Measurements from ENCODE around the gene FLYWCH2.

FLYWCH2 gene

DNA sequence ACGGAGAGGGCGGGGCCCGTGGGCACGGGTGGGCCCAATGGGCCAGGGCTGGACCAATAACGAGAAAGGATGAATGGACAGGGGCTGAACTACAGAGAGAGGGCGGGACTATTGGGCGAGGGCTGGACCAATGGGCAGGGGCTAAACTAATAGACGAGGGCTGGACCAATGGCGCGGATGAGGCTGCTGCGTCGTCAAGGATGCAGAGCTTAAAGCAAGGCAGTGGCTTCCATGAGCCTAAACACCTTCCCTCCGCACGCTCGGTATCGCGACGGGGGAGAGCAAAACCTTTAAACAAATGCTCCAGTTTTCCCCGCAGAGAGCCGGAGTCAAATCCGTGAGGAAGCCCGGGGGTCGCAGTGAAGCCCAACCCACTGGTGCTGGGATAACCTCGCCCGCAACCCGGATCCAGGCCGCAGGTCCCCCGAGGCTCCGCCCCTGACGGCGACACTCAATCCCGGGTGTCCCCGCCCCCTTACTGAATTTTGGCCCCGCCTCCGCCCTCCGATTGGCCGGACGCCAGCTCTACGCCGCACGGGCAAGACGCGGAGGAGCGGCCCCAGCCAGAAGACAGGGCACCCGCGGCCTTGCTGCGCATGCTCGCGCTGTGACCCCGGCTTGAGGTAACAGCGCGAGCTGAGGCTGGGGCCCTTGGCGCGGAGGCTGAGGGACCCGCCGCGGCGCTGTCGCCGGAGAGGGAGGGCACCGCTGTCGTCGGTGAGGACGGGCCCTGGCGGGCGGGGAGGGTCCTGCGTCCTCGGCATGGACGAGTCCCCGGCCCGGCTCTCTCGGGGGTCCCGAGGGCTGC, at the start of gene FLYWCH2:
FLYWCH2 (plus strand) TSS at position 566 of the 808 bp plus-strand sequence. CDS start 13,235 bp downstream, outside the sequence.
- peak within 1 kb of the TSS; percentile 94 for H3K4me3 ChIP-seq (ENCODE audit: insufficient read depth, low read length, poor library complexity, severe bottlenecking)
- H3K9me2 ChIP-seq (replicated peaks; ENCODE audit: insufficient read depth, low read length): no peaks in the 10 kb centered on the region
- H3K79me2 ChIP-seq (ENCODE audit: insufficient read depth, low read length): peaks cover 4% of the 10 kb centered on the region; the same call in 1 of the 2 replicates
- peak within 1 kb of the TSS; percentile 89 for H3K9ac ChIP-seq (ENCODE audit: low read length)
- H3K27ac ChIP-seq (ENCODE audit: low read depth, low read length): no peak within 1 kb of the TSS
- H3K36me3 ChIP-seq (ENCODE audit: low read length): no peaks in the 10 kb centered on the region
- no peaks in the 10 kb centered on the region for H3F3A ChIP-seq (ENCODE audit: insufficient read depth)
- H3K9me3 ChIP-seq (ENCODE audit: insufficient read depth, low read length): peaks cover 10% of the 10 kb centered on the region
- H3K27me3 ChIP-seq (ENCODE audit: low read length): no peaks in the 10 kb centered on the region
- peak within 1 kb of the TSS; percentile 91 for H2AFZ ChIP-seq (ENCODE audit: low read depth, low read length, severe bottlenecking)
- H3K4me2 ChIP-seq (ENCODE audit: low read depth, low read length, poor library complexity, severe bottlenecking): peak within 1 kb of the TSS; percentile 82
- TF ChIP-seq EZH2phosphoT487 (conservative IDR thresholded peaks at IDR 0.05; ENCODE audit: low read length) (no peak), CTCF (IDR thresholded peaks at IDR 0.05; ENCODE audit: insufficient read depth, low read length, poor library complexity, severe bottlenecking) (no peak)
- no peaks in the 10 kb centered on the region for H4K20me1 ChIP-seq (ENCODE audit: low read depth, low read length)

DNA sequence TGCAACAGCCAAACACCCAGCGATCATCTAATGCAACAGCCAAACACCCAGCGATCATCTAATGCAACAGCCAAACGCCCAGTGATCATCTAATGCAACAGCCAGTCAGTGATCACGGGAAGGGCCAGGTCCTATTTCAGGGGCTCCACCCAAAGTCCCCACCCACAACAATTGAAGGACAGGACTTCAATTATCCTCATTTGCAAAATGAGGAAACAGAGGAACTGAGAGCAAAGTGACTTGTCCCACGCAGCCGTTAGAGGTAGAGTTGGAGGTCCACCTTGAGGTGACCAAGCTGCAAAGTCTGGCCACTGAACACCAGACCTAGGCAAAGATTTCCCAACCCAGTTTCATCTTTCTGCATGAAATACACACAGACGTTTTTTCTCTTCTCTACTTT, 49.2 kb upstream of the FLYWCH2 start:
- Histone ChIP-seq H2AFZ (ENCODE audit: low read depth, low read length, severe bottlenecking) (no peak overlapping the region), H4K20me1 (ENCODE audit: low read depth, low read length) (no peaks in the 10 kb centered on the region), H3K4me2 (ENCODE audit: low read depth, low read length, poor library complexity, severe bottlenecking) (no peak overlapping the region), H3F3A (ENCODE audit: insufficient read depth) (no peaks in the 10 kb centered on the region), H3K9ac (ENCODE audit: low read length) (no peak overlapping the region), H3K27me3 (ENCODE audit: low read length) (no peaks in the 10 kb centered on the region), H3K27ac (ENCODE audit: low read depth, low read length) (no peak overlapping the region), H3K9me3 (ENCODE audit: insufficient read depth, low read length) (no peaks in the 10 kb centered on the region), H3K79me2 (ENCODE audit: insufficient read depth, low read length) (no peaks in the 10 kb centered on the region), H3K4me3 (ENCODE audit: insufficient read depth, low read length, poor library complexity, severe bottlenecking) (no peak overlapping the region), H3K36me3 (ENCODE audit: low read length) (no peaks in the 10 kb centered on the region), H3K9me2 (replicated peaks; ENCODE audit: insufficient read depth, low read length) (no peaks in the 10 kb centered on the region)
- no peak for TF ChIP-seq EZH2phosphoT487 (conservative IDR thresholded peaks at IDR 0.05; ENCODE audit: low read length)
- no peak for TF ChIP-seq CTCF (IDR thresholded peaks at IDR 0.05; ENCODE audit: insufficient read depth, low read length, poor library complexity, severe bottlenecking)

- Histone ChIP-seq H3K9me2 (replicated peaks; ENCODE audit: insufficient read depth, low read length) (no peaks in the 10 kb centered on the region), H3K9me3 (ENCODE audit: insufficient read depth, low read length) (no peaks in the 10 kb centered on the region), H3K27me3 (ENCODE audit: low read length) (no peaks in the 10 kb centered on the region), H3K9ac (ENCODE audit: low read length) (no peak overlapping the region), H3K79me2 (ENCODE audit: insufficient read depth, low read length) (no peaks in the 10 kb centered on the region), H3K4me2 (ENCODE audit: low read depth, low read length, poor library complexity, severe bottlenecking) (no peak overlapping the region), H3F3A (ENCODE audit: insufficient read depth) (no peaks in the 10 kb centered on the region), H3K27ac (ENCODE audit: low read depth, low read length) (no peak overlapping the region), H4K20me1 (ENCODE audit: low read depth, low read length) (no peaks in the 10 kb centered on the region), H3K36me3 (ENCODE audit: low read length) (no peaks in the 10 kb centered on the region), H3K4me3 (ENCODE audit: insufficient read depth, low read length, poor library complexity, severe bottlenecking) (no peak overlapping the region), H2AFZ (ENCODE audit: low read depth, low read length, severe bottlenecking) (no peak overlapping the region)
- TF ChIP-seq CTCF (IDR thresholded peaks at IDR 0.05; ENCODE audit: insufficient read depth, low read length, poor library complexity, severe bottlenecking) (no peak), EZH2phosphoT487 (conservative IDR thresholded peaks at IDR 0.05; ENCODE audit: low read length) (no peak)
These were observed 48.0 kb upstream of the FLYWCH2 start for GRCh38 chr16:2834968-2835367.
